Mammary epithelial cell (primary cell): ENCODE measurements around the gene TMED9.

Experiments
- EZH2 ChIP-seq: IDR thresholded peaks from 2 replicates; pipeline ENCODE4 v1.6.1; 2012; ENCODE audit warnings: low read length, inconsistent platforms, borderline replicate concordance
- TF ChIP-seq, protein P1 (sequence below), 2 donors: IDR thresholded peaks in 1 of 2; conservative IDR thresholded peaks in 1 of 2; 2 replicates each; pipeline ENCODE4 v1.5.1; 2011 to 2012; ENCODE audit warnings: inconsistent platforms in 2 of 2, low read length in 2 of 2, mild to moderate bottlenecking in 2 of 2, control low read depth in 1 of 2, low read depth in 1 of 2; ENCODE audit not compliant: insufficient read depth in 1 of 2; ENCODE audit errors: extremely low read depth in 1 of 2

DNA sequence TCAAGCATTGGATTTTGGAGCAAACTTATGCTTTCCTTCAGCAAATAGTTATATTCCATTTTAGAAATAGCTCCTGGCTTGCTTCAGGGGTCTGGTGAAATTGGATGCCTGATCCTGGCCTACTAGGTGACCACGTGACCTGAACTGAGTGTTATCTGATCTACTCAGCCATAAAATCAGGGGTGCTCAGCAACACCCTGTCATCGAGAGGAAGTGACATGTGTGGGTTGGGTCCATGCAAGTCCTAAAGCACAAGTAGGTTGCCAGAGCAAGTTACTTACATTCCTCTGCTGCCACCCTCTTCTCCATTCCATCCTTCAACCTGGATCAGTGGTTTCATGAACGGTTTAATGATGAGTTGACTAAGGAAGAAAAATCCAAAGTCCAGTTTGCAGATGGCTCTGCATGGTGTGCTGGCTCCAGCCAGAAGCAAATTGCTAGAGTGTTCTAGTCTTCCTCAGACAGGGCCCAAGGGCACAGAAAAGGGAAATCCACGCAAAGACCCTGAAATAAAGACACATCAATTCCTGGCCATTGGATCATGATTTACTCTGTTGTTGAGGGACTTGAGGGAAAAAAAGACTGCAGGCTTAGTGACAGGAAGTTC, 34.9 kb upstream of the TMED9 start:
- TF ChIP-seq, protein P1, sequence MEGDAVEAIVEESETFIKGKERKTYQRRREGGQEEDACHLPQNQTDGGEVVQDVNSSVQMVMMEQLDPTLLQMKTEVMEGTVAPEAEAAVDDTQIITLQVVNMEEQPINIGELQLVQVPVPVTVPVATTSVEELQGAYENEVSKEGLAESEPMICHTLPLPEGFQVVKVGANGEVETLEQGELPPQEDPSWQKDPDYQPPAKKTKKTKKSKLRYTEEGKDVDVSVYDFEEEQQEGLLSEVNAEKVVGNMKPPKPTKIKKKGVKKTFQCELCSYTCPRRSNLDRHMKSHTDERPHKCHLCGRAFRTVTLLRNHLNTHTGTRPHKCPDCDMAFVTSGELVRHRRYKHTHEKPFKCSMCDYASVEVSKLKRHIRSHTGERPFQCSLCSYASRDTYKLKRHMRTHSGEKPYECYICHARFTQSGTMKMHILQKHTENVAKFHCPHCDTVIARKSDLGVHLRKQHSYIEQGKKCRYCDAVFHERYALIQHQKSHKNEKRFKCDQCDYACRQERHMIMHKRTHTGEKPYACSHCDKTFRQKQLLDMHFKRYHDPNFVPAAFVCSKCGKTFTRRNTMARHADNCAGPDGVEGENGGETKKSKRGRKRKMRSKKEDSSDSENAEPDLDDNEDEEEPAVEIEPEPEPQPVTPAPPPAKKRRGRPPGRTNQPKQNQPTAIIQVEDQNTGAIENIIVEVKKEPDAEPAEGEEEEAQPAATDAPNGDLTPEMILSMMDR (conservative IDR thresholded peaks at IDR 0.05 in 1 of 2, IDR thresholded peaks at IDR 0.05 in 1 of 2; ENCODE audit: extremely low read depth in 1 of 2, insufficient read depth in 1 of 2, low read depth in 1 of 2, low read length in 2 of 2): no peak
- no peak for TF ChIP-seq EZH2
